ENCODE data around the gene UCMA. TPM values are rescaled to one million over a fixed set of nuclear protein-coding genes. Genes with fewer than 3 reads are reported as not detected.

Gene UCMA
- total RNA-seq, 1 experiment from 2014 or later: 1.0 TPM

- no peak for DNase-seq (ENCODE audit: low spot score)
- TF ChIP-seq TP53 (CRISPR knock-in tag; IDR thresholded peaks at IDR 0.05): no peak
- TF ChIP-seq ZNF416 (CRISPR knock-in tag; IDR thresholded peaks at IDR 0.05): no peak
- no peak for TF ChIP-seq ZNF232 (CRISPR knock-in tag; IDR thresholded peaks at IDR 0.05)
- TF ChIP-seq ZNF425 (CRISPR knock-in tag; conservative IDR thresholded peaks at IDR 0.05): no peak
- Mint-ChIP-seq H3K27ac (no peak overlapping the region), H3K4me3 (no peak overlapping the region), H3K27me3 (ENCODE audit: low read depth) (no peaks in the 10 kb centered on the region), H3K4me1 (peaks cover 11% of the 10 kb centered on the region), H3K36me3 (peaks cover 3% of the 10 kb centered on the region; the same call in 1 of the 2 replicates), H3K9me3 (no peaks in the 10 kb centered on the region)
- ChIA-PET POLR2A (no interaction called here), CTCF (interaction anchor here (0.9 to 1.5 kb wide), 3 partner anchors 17 to 150 kb away, joined by 3 to 6 read pairs (median 3); no protein-coding TSS in a partner anchor)
- ATAC-seq: no peak
Measured at GRCh38 chr10:13221572-13221971, 12.6 kb downstream of the UCMA start.

GRCh38 chr10:13219685-13220670, 14.2 kb downstream of the UCMA start:
- peak overlapping the region; percentile 68; the same call in 1 of the 2 replicates for H3K27ac Mint-ChIP-seq
- H3K4me3 Mint-ChIP-seq: no peak overlapping the region
- ChIA-PET POLR2A (no interaction called here), CTCF (interaction anchor here (0.6 to 2.4 kb wide), 10 partner anchors 11 to 317 kb away, joined by 3 to 18 read pairs (median 3); no protein-coding TSS in a partner anchor)
- DNase-seq (ENCODE audit: low spot score): peak; percentile 53
- no peaks in the 10 kb centered on the region for H3K27me3 Mint-ChIP-seq (ENCODE audit: low read depth)
- peak; percentile 90 for ATAC-seq
- H3K4me1 Mint-ChIP-seq: peaks cover 11% of the 10 kb centered on the region
- H3K9me3 Mint-ChIP-seq: peaks cover 4% of the 10 kb centered on the region; the same call in 1 of the 2 replicates
- peaks cover 9% of the 10 kb centered on the region for H3K36me3 Mint-ChIP-seq
- no peak for TF ChIP-seq ZNF317 (CRISPR knock-in tag; IDR thresholded peaks at IDR 0.05; ENCODE audit: borderline replicate concordance, low read depth)
- no peak for TF ChIP-seq HMGA2 (CRISPR knock-in tag; IDR thresholded peaks at IDR 0.05)
- no peak for TF ChIP-seq OVOL2 (CRISPR knock-in tag; IDR thresholded peaks at IDR 0.05; ENCODE audit: borderline replicate concordance)
- no peak for TF ChIP-seq TCF7 (CRISPR knock-in tag; IDR thresholded peaks at IDR 0.05; ENCODE audit: low read depth)
- TF ChIP-seq ZNF532 (CRISPR knock-in tag; IDR thresholded peaks at IDR 0.05; ENCODE audit: borderline replicate concordance): no peak
- no peak for TF ChIP-seq ELF4 (CRISPR knock-in tag; IDR thresholded peaks at IDR 0.05; ENCODE audit: low read depth)
- no peak for TF ChIP-seq ESRRA (CRISPR knock-in tag; IDR thresholded peaks at IDR 0.05; ENCODE audit: borderline replicate concordance)
- no peak for TF ChIP-seq MXD4 (CRISPR knock-in tag; IDR thresholded peaks at IDR 0.05; ENCODE audit: borderline replicate concordance)
- no peak for TF ChIP-seq RELA (CRISPR knock-in tag; IDR thresholded peaks at IDR 0.05; ENCODE audit: borderline replicate concordance)
- TF ChIP-seq TEAD1 (CRISPR knock-in tag; IDR thresholded peaks at IDR 0.05): no peak
- no peak for TF ChIP-seq GRHL2 (CRISPR knock-in tag; IDR thresholded peaks at IDR 0.05; ENCODE audit: insufficient replicate concordance, severe bottlenecking)
- no peak for TF ChIP-seq JUN (CRISPR knock-in tag; IDR thresholded peaks at IDR 0.05)
- no peak for TF ChIP-seq HMGXB4 (CRISPR knock-in tag; IDR thresholded peaks at IDR 0.05)
- TF ChIP-seq ETV6 (CRISPR knock-in tag; IDR thresholded peaks at IDR 0.05): no peak
- no peak for TF ChIP-seq ZNF219 (CRISPR knock-in tag; IDR thresholded peaks at IDR 0.05; ENCODE audit: borderline replicate concordance)
- TF ChIP-seq ZNF416 (CRISPR knock-in tag; IDR thresholded peaks at IDR 0.05): no peak
- no peak for TF ChIP-seq NR1H2 (CRISPR knock-in tag; IDR thresholded peaks at IDR 0.05)
- no peak for TF ChIP-seq TEAD4 (CRISPR knock-in tag; IDR thresholded peaks at IDR 0.05)
